ENCODE measurements around the gene NMUR1.

Gene NMUR1

DNA sequence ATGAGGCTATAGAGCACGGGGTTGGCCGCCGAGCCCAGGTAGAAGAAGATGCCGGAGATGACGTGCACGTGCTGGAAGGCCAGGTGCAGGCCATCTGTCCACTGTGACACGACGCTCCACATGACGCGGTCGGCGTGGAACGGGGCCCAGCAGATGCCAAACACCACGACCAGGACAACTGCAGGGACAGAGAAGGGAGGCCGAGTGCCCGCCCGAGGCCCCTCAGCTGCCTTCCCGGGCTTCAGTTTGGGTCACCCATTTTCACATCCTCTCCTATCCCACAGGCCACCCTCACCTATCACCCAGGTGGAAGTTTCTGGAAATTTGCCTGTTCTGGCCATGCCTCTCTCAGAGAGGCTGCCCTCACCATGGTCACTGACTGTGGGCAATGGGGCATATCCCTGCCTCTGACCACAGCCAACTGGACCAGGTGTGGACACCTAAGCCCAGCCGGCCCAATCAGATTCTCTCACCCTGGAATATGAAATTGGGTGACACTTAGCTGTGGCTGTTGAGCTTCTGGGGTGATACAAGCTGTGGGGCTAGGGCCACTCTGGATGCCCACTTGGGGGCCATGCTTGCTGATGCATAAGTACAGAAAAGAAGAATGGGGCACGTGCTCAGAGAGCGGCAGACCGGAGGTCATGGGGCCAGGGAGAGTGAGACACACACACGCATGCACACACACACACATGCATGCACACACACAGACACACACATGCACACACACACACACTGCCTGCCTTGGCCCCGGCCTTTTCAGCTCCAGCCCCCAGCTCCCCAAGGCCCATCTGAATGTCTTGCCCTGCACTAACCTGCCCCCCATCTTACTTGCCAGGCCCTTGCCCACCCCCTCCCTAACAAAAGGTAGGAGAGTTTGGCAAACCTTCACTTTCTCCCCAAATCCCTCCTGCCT is 4.7 kb downstream of the NMUR1 start:
- DNase-seq, result no peak

DNA sequence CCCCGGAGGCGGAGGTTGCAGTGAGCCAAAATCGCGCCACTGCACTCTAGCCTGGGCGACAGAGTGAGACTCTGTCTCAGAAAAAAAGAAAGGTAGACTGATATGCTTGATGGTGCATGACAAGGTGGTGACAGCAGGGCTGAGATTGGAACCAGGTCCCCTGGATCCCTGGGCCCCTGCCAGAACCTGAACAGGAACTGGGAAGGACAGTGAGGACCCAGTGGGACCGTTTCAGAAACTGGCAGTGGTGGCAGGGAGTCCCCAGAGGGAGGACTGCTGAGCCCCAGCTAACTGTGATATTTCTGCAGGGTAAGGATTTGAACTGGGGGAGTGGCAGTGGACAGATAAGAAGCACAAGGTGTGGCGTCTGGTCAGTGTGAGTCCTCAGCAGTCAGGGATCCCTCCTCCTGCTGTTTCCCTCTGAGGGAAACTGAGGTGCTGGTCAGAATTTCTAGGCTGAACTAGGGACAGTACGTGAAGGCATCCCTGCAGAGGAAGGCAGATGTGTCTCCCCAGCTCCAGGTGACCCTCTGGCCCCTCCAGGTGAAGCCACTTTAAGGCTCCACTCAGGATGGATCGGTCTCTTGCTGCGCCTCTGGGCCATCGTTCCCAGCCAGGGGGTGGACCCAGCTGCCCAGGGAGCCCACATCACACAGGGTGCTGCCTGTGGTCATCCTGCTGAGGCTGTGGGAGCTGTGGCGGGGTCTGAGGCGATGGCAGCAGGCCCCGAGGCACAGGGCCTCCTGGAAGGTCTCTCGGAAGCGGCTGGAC is 5.6 kb downstream of the NMUR1 start:
- no peak for DNase-seq

DNA sequence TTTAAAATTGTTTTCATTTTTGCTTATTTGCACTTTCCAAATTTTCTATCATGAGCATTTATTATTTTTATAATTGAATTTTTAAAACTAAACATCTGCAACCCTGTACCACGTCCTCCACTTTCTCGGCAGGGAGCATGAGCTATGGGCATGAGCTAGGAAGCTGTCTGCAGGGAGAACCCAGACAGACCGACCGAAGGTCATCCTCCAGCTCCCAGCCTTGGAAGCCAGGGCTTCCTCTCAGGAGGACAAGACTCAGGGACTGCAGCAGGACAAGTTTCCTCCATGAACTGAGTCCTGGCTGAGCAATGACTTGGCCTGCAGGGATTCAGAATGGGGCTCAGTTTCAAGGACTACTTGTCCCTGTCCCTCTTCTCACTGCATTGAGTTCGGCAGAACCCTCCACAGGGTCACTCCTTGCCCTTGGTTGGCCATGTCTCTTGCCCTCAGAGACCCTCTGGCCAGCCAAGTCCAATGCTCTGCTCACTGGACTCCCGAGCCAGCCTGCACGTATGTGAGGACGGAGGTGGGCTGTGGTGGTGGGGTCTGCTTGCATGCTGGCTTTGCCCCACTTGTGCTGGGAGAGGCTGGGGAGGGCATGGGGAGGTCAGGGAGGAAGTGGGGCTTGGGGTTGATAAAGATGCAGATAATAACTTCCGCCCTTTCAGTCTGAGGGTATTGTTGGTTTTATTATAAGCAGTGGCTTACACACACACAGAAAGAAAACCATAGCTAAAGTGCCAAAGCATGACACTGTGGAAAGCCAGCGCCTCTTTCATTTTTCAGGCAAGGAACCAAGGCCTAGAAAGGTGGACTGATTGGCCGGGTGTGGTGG is 6.6 kb downstream of the NMUR1 start:
- no peak for DNase-seq

DNA sequence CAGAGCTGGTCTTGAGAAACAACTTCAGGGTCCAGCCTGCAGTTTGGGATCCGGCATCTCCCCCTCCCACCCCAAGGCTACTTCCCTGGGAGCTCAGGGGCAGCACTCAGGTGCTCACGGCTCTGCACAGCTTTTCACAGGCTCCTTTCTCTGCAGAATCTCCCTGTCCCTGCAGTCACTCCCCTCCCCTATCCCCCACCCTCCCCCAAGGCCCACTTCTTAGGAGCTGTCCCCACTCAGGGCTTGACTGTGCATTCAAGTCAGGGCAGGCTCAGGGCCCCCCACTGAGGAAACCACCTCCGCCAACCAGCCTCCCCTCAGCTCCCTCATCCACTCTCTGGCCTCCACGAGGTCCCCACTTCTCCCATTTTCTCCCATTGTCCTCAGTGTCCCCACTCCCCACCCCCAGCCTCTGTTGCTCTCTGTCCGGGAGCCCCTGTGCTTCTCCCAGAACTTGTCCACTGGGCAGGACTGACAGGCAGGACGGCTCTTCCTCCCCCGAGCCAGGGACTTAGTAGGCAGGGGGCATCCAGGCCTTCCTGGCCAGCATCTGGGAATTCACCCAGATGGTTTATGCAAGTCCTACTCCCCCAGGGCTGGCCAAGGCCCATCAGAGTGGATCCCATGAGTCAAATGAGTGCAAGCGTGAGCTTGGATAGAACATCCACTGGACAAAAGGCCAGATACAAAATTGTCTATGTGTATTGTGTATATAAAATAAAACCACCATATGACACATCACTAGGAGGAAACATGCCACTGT is 7.6 kb downstream of the NMUR1 start:
- DNase-seq, result peak; percentile 50

DNA sequence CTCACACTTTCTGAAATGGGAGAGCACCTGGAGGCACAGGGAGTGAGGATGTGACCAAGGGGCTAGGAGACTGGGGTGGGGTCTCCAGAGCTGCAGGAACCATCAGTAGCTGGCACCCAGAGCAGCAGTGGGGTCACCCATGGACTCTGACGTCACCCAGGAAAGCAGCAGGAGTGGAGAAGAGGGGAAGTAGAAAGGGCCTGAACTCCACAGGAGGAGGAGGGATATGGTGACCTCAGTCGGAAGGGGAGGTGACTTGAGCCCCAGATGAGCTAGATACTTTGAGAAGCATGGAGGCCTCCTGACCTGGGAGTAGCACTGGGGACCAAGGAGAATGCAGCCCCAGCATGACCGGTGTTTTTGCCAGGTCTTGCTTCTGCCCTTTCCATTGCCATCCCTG is 8.8 kb downstream of the NMUR1 start:
- DNase-seq, result peak; percentile 44

DNA sequence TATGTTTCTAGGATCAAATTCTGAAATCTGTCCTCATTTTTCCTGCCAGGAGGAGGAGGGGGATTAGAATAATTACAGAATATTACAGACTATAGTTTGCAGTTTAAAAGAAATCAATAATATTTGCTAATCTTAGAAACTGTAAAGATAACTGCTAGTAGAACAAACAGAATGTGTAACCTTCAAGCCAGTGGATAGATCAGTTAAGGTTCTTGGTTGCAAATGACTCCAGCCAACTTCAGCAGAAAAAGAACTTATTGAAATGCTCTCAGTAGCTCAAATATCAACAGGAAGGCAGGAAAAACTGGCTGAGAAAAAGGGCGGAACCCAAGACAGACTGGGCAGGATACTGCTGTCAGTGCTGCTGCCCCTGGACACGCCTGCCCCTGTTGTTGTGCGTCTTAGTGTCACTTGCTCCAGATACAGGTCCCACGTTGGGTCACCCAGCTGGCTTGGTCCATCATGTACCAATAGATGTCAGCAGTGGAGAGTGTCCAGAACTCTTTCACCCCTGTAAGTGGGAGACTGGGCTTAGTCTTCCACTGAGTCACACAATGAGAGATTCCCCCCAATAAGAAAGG is 10.2 kb downstream of the NMUR1 start:
- peak; percentile 35 for DNase-seq

DNA sequence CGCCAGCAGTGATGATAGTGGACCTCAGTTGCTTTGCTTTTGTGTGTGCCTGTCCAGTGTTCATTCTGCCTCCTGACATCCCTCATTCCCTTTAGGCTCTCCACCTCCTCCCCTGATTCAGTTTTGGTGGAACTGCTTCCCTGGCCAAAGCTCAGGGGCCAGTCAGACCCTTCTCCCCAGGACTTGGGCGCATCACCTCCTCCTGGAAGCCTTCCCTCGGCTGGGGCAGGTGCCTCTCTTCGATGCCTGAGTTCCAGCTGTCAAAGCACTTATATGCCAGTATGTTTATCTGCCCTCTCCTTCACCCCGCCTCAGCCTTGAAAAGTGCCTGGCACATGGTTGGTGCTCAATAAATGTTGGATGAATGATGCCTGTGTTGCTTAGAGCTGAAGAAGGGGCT is 11.5 kb downstream of the NMUR1 start:
- DNase-seq, result peak; percentile 37

DNA sequence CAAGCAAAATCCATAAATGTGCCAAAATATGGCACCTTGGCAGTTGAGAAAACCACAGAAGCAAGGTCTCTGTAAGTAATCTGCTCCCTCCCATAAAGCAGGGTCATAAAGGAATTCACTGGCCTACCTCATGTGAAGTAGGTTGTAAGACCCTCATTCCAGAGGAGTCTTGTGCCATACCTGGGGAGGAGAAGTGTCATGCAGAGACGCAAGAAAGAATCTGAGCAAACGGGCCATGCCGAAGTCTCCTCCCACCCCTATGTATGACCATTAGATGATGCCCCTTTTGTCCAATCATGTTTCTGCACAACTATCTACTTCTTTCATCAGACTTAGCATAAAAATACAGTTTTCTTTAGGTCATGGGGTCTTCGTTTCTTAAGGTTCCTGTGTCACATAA is 14.6 kb downstream of the NMUR1 start:
- peak; percentile 49 for DNase-seq

DNA sequence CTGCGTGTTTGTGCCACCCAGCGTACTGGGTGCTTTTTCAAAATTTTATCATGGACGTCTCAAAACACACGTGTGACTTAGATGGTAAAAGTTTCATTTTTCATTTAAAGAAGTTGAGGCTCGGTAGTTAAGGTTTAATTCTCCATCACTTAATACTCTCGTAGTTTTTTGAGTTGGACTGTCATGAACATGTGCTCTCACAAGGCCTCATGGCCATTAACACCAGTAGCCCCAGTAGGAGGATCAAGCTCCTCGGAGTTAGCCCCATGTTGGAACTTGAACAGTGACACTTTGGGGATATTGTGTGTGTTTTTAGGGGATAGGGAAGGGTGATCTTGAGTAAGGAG is 15.3 kb downstream of the NMUR1 start:
- no peak for DNase-seq

DNA sequence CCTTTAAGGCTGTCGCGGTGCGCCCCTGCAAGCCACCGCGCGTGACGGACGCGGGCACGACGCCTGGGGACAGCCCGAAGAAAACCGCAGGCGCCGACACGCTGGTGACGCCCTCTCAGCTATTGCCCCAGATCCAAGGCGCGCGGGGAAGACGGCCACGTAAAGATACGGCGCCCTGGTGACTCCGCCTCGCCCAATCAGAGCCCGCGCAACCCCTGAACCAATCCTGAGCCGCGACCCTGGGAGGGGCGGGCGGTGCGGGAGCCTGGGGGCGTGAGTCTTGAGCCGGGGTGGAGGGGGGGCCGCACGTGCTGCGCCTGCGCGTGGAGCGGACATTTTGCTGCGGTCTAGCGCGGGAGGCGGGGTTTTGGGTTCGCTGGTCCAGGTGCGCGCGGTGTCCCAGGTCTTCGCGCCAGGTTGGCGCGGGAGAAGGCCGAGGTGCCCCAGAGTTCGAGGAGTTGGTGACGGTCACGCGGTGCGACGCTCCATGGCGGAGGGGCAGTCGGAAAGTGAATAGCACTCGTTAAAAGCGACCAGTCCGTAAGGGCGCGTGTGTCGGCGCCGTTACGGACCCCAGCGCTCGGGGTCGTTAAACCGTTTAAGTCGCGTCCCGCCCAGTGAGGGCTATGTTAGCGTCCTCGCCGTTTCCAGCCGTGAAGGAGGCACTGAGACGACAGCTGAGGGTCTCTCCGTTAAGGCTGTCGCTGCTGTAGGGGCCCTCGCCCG is 15.9 kb downstream of the NMUR1 start:
- DNase-seq, result peak; percentile 97

DNA sequence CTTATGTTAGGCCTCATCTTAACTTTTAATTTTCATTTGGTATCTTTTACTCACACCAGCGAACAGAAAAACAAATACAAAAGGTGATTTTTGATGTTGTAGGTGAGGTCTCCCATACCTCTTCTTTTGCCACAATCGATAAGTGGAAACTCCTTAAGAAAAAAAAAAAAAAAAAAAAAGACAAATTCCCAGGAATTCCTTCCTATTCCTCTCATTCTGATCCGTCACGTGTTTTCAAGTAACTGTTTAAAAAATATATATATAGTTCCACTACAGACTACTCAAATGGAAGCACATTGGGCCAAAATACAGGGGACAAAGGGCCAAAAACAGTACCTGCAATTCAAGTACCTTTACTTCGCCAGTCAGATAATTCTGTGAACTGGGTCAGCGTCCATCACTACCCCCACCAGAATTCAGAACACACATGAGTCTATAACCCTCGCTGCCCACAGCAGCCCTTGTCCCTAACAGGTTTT is 16.5 kb downstream of the NMUR1 start:
- DNase-seq, result no peak

DNA sequence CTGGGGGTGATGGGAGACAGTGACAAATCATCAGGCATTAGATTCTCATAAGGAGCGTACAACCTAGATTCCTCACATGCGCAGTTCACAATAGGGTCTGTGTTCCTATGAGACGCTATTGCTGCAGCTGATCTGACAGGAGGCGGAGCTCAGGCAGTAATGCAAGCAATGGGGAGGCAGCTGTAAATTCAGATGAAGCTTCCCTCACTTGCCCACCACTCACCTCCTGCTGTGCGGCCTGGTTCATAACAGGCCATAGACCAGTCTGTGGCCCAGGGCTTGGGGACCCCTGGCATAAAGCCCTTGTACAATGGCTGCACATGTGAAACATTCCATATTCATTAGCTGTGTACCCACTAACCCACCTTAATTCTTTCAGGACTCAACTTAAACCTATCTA is 18.0 kb downstream of the NMUR1 start:
- DNase-seq, result peak; percentile 45

DNA sequence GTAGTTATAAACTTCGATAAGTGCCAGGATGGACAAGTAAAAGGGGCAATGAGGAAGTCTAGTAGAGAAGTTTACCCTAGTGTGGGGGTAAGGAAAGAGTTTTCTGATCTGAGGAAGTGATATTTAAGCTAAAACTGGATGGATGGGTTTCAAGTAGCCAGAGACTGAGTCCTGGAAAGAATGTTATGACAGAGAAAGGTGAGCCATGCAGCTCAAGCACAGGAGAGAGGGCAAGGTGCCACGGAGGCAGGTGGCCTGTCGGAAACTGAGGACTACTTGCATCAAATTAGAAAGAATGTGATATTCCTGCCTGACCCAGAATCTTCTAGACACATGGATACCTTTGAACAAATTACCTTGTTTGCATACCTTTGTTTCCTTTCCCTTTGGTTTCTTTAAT is 26.5 kb downstream of the NMUR1 start:
- DNase-seq, result no peak

DNA sequence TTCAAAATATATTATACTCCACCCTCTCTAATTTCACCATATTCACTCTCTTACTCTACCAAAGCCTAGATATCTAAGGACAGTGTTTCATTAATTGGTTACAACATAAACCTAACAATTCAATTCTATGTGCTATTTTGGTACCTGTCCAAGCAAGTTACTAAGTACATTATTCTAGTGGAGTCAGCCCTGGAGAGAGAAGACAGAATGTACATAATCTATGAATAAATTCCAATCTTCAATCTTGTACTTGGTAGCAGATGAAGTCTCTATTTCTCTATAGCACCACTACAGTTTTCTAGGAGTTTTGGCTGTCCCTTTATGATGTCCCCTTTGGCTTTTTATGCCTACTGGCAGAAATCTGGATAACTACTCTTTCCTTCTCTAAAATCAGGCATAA is 27.6 kb downstream of the NMUR1 start:
- no peak for DNase-seq

DNA sequence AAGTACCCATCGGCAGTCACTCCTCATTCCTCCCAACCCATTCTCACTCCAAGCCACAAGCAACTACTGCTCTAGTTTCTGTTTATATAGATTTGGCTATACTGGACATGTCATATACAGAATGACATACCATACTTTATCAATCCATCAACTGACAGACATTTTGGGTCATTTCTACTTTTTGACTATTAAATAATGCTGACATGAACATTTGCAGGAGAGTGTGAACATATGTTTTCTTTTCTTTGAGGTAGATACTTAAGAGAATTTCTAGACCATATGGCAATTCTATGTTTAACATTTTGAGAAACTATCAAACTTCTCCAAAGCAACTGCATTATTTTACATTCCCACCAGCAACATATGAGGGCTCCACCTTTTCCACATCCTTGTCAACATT is 32.6 kb downstream of the NMUR1 start:
- peak; percentile 4 for DNase-seq

DNA sequence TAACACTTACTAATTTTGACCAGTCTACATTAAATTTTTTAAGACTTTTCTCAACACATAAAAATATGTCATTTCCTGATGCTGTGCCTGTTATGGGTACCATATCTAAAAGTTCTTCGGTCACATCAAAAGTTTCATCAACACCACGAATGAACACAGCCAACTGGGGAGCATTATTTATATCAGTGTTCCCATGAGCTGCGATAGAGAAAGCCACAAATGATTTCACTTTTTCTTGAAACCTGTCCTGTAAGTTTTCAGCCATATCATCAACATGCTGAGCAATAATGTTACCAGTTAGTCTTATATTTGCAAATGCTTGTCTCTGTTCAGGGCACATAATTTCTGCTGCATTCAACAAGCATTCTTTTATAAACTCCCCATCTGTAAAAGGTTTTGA is 35.6 kb downstream of the NMUR1 start:
- DNase-seq, result no peak

DNA sequence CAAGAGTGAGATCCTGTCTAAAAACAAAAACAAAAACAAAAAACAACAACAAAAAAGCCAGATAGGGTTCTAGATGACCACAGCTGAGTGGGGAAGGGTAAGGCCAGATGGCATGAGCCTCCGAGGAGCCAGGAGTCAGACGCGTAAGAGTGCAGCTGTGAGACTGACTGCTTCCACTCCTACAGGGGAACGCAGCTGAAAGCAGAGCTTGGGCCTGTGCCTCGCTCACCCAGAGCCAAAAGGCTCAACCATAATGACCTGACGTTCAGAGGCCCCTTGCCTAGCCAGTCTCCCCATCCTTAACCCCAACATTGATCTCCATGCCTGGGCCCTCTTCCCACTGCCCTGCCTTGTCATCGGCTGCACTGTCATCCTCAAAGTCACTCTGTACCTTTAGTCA is 39.4 kb downstream of the NMUR1 start:
- DNase-seq, result no peak

DNA sequence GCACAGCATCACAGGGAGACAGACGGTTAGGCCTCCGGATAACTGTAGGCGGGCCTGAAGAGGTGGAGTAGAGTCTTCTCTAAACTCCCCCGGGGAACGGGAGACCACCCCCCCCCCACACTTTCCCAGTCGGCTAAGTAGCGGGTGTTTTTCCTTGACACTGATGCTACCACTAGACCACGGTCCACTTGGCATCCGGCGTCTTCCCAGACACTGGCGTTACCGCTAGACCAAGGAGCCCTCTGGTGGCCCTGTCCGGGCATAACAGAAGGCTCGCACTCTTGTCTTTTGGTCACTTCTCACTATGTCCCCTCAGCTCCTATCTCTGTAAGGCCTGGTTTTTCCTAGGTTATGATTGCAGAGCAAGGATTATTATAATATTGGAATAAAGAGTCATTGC is 40.3 kb downstream of the NMUR1 start:
- DNase-seq, result peak; percentile 58

DNA sequence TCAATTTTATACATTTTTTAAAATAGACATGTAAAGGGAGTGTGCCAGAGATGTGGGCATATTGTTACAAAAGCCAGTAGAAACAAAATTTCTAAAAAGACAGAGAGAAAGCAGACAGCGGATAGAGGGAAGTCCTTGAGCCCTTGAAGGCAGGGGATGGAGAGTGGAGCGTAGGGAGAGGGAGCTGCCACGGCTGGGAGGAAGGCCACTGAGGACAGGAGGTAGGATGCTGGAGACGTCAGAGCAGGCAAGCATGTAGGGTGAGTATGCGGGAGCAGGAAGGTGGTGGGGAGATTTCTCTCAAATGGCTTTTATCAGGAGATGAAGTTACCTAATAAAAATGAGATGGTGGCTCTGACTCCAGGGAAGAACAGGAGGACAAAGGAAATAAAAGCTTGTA is 41.9 kb downstream of the NMUR1 start:
- peak; percentile 15 for DNase-seq

DNA sequence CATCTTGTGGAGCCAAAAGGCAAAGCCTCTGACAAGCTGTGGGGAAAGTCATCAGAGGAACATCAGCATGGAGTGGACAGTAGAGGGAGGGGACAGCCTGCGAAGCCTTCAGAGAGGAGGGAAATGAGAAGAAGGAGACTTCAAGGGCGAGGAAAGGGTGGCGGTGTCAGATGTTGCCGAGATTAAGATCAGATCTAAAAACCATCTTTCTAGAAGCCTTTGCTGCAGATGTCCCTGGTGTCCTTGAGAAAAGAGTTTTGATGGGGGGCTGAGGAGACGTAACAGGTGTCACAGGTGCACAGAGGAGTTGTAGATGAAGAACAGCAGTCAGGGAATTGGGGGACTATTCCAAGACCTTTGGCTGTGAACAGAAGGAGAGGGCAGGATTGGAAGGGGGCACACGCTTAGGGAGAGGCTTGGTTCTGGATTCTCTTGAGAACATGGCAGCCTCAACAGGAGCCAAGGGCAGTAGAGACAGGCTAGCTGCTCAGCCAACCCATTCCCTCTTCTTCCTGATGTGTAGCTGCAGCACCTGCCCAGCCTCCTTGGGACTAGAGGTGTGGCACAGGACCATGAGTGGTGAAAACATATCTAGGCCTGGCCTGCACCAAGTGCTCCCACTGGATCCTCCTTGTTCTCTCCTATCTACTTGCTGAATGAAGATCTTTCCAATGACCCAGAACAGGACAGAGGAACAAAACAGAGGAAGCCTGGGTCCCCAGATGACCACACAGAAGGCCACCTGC is 43.2 kb downstream of the NMUR1 start:
- peak; percentile 28 for DNase-seq
